ENCODE results near the gene CTRB2. TPM values are rescaled to one million over a fixed set of nuclear protein-coding genes. Genes with fewer than 3 reads are reported as not detected.

CTRB2 gene
- total RNA-seq, 1 donor from 2014 or later, result not detected

- intact Hi-C loops (cut with DNase I), result no loop called here
- no peak for DNase-seq (ENCODE audit: extremely low spot score in 2 of 2)
- peaks cover 5% of the 10 kb centered on the region for H3K4me1 ChIP-seq
- H3K36me3 ChIP-seq, result no peaks in the 10 kb centered on the region
- H3K4me3 ChIP-seq, result no peak overlapping the region
- H3K27ac ChIP-seq, result no peak overlapping the region
- H3K27me3 ChIP-seq, result no peaks in the 10 kb centered on the region
- TF ChIP-seq CTCF (IDR thresholded peaks at IDR 0.05) (no peak), POLR2A (IDR thresholded peaks at IDR 0.05) (no peak), POLR2AphosphoS5 (IDR thresholded peaks at IDR 0.05; ENCODE audit: insufficient read depth in 1 of 2, low read depth in 1 of 2) (no peak)
- no peaks in the 10 kb centered on the region for H3K9me3 ChIP-seq
Measured at GRCh38 chr16:75219838-75220237, 12.9 kb upstream of the CTRB2 start.

GRCh38 chr16:75219088-75219487 lies 12.1 kb upstream of the CTRB2 start:
- no peak overlapping the region for H3K4me3 ChIP-seq
- TF ChIP-seq CTCF (IDR thresholded peaks at IDR 0.05), result no peak
- TF ChIP-seq POLR2AphosphoS5 (IDR thresholded peaks at IDR 0.05; ENCODE audit: insufficient read depth in 1 of 2, low read depth in 1 of 2), result no peak
- no peak for TF ChIP-seq POLR2A (IDR thresholded peaks at IDR 0.05)
- no peak for DNase-seq (ENCODE audit: extremely low spot score in 2 of 2)
- no peaks in the 10 kb centered on the region for H3K27me3 ChIP-seq
- no peak overlapping the region for H3K27ac ChIP-seq
- H3K4me1 ChIP-seq, result no peaks in the 10 kb centered on the region
- no peaks in the 10 kb centered on the region for H3K9me3 ChIP-seq
- H3K36me3 ChIP-seq, result no peaks in the 10 kb centered on the region
- intact Hi-C loops (cut with DNase I), result no loop called here

- TF ChIP-seq CTCF (IDR thresholded peaks at IDR 0.05) (no peak), POLR2A (IDR thresholded peaks at IDR 0.05) (no peak), POLR2AphosphoS5 (IDR thresholded peaks at IDR 0.05; ENCODE audit: insufficient read depth in 1 of 2, low read depth in 1 of 2) (no peak)
- H3K4me3 ChIP-seq, result no peak within 1 kb of the TSS
- intact Hi-C loops (cut with DNase I), result no loop called here
Measured at GRCh38 chr16:75218256-75219076, 11.5 kb upstream of the CTRB2 start, which contains the start of gene CTRB1. TSS of gene CTRB1 (plus strand) at chr16:75218988. CDS start at chr16:75219008, 20 bp downstream.

GRCh38 chr16:75217389-75217851 lies 10.5 kb upstream of the CTRB2 start:
- DNase-seq (ENCODE audit: extremely low spot score in 2 of 2), result no peak
- intact Hi-C loops (cut with DNase I), result no loop called here
- H3K27me3 ChIP-seq, result no peaks in the 10 kb centered on the region
- no peaks in the 10 kb centered on the region for H3K4me1 ChIP-seq
- H3K4me3 ChIP-seq, result no peak overlapping the region
- H3K36me3 ChIP-seq, result no peaks in the 10 kb centered on the region
- H3K9me3 ChIP-seq, result no peaks in the 10 kb centered on the region
- no peak overlapping the region for H3K27ac ChIP-seq
- no peak for TF ChIP-seq CTCF (IDR thresholded peaks at IDR 0.05)
- no peak for TF ChIP-seq POLR2A (IDR thresholded peaks at IDR 0.05)
- TF ChIP-seq POLR2AphosphoS5 (IDR thresholded peaks at IDR 0.05; ENCODE audit: insufficient read depth in 1 of 2, low read depth in 1 of 2), result no peak

More at GRCh38 chr16:75218256-75219076, 11.5 kb upstream of the CTRB2 start, which contains the start of gene CTRB1:
- Histone ChIP-seq H3K9me3 (no peaks in the 10 kb centered on the region), H3K4me1 (no peaks in the 10 kb centered on the region), H3K27ac (no peak within 1 kb of the TSS), H3K36me3 (no peaks in the 10 kb centered on the region), H3K27me3 (no peaks in the 10 kb centered on the region)
- DNase-seq (ENCODE audit: extremely low spot score in 2 of 2), result no peak

GRCh38 chr16:75216576-75216975 lies 9.6 kb upstream of the CTRB2 start:
- H3K36me3 ChIP-seq, result no peaks in the 10 kb centered on the region
- intact Hi-C loops (cut with DNase I), result no loop called here
- H3K27ac ChIP-seq, result no peak overlapping the region
- no peak overlapping the region for H3K4me3 ChIP-seq
- H3K4me1 ChIP-seq, result no peaks in the 10 kb centered on the region
- no peaks in the 10 kb centered on the region for H3K27me3 ChIP-seq
- H3K9me3 ChIP-seq, result no peaks in the 10 kb centered on the region
- no peak for TF ChIP-seq POLR2A (IDR thresholded peaks at IDR 0.05)
- TF ChIP-seq CTCF (IDR thresholded peaks at IDR 0.05), result no peak
- no peak for TF ChIP-seq POLR2AphosphoS5 (IDR thresholded peaks at IDR 0.05; ENCODE audit: insufficient read depth in 1 of 2, low read depth in 1 of 2)
- no peak for DNase-seq (ENCODE audit: extremely low spot score in 2 of 2)
